ENCODE results near the gene MAG. TPM values are rescaled to one million over a fixed set of nuclear protein-coding genes. Genes with fewer than 3 reads are reported as not detected.

The MAG gene
- total RNA-seq, 2 experiments from 2014 or later, result 0.26 TPM; not detected in 1

DNA sequence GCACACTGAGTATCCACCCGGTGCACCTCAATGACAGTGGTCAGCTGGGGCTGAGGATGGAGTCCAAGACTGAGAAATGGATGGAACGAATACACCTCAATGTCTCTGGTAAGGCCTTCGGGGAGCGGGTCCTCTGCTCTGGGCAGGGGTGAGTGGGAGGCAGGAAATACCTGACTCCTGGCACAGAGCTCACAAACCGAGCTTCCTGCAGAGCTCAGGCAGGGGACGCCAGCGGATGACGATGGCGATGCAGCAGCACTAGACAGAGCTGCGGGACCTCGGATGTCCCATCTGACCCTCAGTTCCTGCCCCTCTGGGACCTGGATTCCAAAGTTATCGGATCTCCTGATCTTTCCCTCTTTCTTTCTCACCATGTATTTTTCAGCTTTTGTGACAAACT lies 40.9 kb downstream of the MAG start:
- Mint-ChIP-seq H3K9me3 (ENCODE audit: low read depth) (no peaks in the 10 kb centered on the region), H3K36me3 (no peaks in the 10 kb centered on the region), H3K27ac (no peak overlapping the region), H3K4me1 (peaks cover 18% of the 10 kb centered on the region), H3K4me3 (no peak overlapping the region), H3K27me3 (peaks cover 23% of the 10 kb centered on the region)
- CTCF ChIA-PET, result interaction anchor here (1.0 to 1.9 kb wide), 2 partner anchors 162 to 164 kb away, joined by 3 to 6 read pairs; no protein-coding TSS in a partner anchor
- DNase-seq (no peak), ATAC-seq (peak; percentile 58)

DNA sequence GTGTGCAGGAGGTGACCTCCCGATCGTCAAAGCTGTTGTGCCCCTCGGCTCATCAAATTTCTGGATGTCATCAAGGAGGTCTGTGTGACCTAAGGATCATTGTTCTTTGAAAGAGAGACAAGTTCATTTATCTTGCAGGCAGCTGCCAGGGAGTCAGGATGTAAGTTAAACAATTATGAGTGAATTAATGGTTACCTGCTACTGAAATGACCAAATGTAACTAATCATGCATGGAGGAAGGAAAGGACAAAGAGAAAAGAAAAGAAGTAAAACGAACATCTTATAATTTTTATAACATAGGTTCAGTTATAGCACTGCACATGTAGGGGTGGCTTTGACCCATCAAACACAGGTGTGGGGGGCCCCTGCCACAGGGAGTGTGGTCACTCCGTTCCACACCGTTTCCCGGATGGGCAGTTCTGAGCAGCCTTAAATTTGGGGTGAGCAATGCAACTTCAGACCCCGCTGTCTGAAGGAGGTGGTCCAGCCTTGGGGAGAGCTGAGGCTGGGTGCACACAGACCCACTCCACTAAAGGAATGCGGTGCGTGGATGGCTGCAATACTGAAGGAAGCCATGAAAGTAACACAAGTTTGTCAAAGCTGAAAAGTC lies 42.3 kb downstream of the MAG start:
- peaks cover 12% of the 10 kb centered on the region for H3K4me1 Mint-ChIP-seq

DNA sequence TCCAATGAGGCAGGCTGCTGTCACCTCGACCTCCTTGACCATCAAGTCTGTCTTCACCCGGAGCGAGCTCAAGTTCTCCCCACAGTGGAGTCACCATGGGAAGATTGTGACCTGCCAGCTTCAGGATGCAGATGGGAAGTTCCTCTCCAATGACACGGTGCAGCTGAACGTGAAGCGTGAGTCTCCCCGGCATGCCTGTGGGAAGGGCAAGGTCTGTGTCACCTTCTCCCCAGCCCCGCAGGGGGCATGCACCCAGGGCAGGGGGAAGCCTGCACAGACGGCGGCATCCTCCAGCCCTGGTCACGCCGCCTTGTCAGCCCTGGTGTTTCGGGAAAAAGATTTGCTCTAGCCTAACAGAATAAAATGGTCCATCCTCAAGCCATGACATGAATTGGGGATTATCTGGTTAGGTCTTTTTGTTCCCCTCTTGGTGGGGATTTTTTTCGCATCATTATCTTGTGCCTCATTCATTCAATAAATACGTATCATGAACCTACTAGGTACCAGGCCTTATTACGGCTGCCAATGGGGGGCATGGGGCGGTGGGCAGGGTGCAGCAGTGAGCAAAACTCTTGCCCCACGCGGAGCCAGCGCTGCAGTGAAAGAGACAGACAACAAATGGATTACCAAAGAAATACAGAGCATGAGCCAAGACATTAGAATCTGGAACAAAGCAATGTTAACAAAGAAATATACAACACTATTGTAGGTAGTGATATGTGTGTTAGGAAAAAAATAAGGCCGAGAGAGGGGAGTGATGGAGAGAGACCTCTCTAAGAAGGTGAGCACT lies 44.4 kb downstream of the MAG start:
- Mint-ChIP-seq H3K27ac (no peak overlapping the region), H3K9me3 (ENCODE audit: low read depth) (no peaks in the 10 kb centered on the region), H3K36me3 (no peaks in the 10 kb centered on the region), H3K27me3 (peaks cover 20% of the 10 kb centered on the region), H3K4me1 (peaks cover 12% of the 10 kb centered on the region), H3K4me3 (no peak overlapping the region)
- CTCF ChIA-PET, result interaction anchor here (1.0 kb wide), 1 partner anchor 13 kb away, joined by 3 read pairs; no protein-coding TSS in a partner anchor
- ATAC-seq, result no peak
- DNase-seq, result no peak

More for the DNA sequence above, 42.3 kb downstream of the MAG start:
- Mint-ChIP-seq H3K27me3 (peaks cover 26% of the 10 kb centered on the region), H3K36me3 (no peaks in the 10 kb centered on the region), H3K9me3 (ENCODE audit: low read depth) (no peaks in the 10 kb centered on the region), H3K27ac (no peak overlapping the region), H3K4me3 (no peak overlapping the region)
- DNase-seq (no peak), ATAC-seq (no peak)
- CTCF ChIA-PET, result interaction anchor here (0.6 to 1.9 kb wide), 3 partner anchors 153 to 584 kb away, joined by 3 to 6 read pairs (median 4); no protein-coding TSS in a partner anchor

DNA sequence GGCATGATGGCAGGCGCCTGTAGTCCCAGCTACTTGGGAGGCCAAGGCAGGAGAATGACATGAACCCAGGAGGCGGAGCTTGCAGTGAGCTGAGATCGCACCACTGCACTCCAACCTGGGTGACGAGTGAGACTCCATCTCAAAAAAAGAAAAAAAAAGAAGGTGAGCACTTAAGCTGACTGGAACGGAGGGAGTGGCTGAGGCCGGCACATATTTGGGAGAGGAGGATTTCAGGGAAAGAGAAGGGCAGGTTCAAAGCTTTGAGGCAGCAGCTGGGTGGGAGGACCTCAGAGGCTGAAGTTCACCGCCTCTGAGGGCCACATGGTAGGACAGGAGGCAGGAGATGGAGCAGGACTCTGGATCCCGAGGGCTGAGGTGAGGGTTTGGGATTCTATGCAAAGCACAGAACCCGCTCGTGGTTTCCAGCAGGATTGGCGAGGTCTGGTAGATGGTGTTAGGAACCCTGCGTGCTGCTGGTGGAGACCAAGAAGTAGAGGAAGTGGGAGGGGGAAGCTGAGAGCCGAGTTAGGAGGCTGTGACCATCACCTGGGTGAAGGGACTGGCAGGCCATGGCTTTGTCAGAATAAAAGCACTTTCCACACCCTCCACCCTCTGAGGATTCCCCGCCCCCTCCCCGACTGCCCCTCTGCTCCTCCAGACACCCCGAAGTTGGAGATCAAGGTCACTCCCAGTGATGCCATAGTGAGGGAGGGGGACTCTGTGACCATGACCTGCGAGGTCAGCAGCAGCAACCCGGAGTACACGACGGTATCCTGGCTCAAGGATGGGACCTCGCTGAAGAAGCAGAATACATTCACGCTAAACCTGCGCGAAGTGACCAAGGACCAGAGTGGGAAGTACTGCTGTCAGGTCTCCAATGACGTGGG lies 45.4 kb downstream of the MAG start:
- Mint-ChIP-seq H3K4me1 (peaks cover 12% of the 10 kb centered on the region), H3K27ac (no peak overlapping the region), H3K4me3 (no peak overlapping the region), H3K27me3 (peaks cover 22% of the 10 kb centered on the region), H3K36me3 (no peaks in the 10 kb centered on the region), H3K9me3 (ENCODE audit: low read depth) (no peaks in the 10 kb centered on the region)
- ATAC-seq (no peak), DNase-seq (no peak)
- CTCF ChIA-PET, result no interaction called here

DNA sequence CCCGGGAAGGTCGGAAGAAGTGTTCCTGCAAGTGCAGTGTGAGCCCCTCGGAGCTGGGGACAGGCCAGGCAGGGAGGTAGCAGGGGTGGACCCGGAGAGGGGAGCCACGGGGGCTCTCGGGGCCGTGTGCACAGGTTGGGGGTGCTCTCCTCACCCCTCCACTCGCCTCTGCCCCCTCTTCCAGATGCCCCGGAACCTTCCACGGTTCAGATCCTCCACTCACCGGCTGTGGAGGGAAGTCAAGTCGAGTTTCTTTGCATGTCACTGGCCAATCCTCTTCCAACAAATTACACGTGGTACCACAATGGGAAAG lies 46.0 kb downstream of the MAG start:
- Mint-ChIP-seq H3K36me3 (no peaks in the 10 kb centered on the region), H3K27me3 (peaks cover 24% of the 10 kb centered on the region), H3K27ac (no peak overlapping the region), H3K4me3 (no peak overlapping the region), H3K9me3 (ENCODE audit: low read depth) (no peaks in the 10 kb centered on the region), H3K4me1 (peaks cover 7% of the 10 kb centered on the region)
- CTCF ChIA-PET, result no interaction called here
- DNase-seq (no peak), ATAC-seq (no peak)

DNA sequence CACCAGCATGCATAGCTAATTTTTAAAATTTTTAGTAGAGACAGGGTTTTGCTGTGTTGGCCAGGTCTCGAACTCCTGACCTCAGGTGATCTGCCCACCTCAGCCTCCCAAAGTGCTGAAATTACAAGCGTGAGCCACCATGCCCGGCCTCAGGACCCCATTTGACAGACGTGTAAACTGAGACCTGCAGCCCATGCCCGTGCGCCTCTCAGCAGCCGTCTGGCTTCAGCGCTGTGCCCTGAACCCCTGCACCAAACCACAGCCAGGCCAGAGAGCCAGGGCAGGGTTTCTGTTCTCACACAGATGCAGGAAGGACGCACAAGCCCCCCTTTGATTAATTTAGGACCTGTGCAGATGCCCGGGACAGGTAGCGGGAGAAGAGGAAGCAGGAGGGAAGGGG lies 48.5 kb downstream of the MAG start:
- Mint-ChIP-seq H3K27me3 (peaks cover 32% of the 10 kb centered on the region), H3K27ac (no peak overlapping the region), H3K9me3 (ENCODE audit: low read depth) (no peaks in the 10 kb centered on the region), H3K36me3 (no peaks in the 10 kb centered on the region), H3K4me3 (no peak overlapping the region), H3K4me1 (no peaks in the 10 kb centered on the region)
- ATAC-seq (no peak), DNase-seq (no peak)
- CTCF ChIA-PET, result interaction anchor here (1.0 kb wide), 1 partner anchor 170 kb away, joined by 3 read pairs; no protein-coding TSS in a partner anchor

DNA sequence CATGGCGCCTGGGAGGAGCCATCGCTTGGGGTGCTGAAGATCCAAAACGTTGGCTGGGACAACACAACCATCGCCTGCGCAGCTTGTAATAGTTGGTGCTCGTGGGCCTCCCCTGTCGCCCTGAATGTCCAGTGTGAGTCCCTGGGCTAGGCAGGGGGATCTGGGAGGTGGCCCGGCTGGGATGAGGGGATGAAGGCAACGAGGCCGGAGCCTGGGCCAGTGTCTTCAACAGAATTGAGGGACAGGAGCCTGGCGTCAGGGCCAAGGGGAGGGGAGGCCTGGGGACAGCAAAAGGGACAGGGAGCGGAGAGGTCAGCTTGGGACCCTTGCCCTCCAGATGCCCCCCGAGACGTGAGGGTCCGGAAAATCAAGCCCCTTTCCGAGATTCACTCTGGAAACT lies 49.0 kb downstream of the MAG start:
- Mint-ChIP-seq H3K27ac (no peak overlapping the region), H3K4me3 (no peak overlapping the region), H3K27me3 (peaks cover 38% of the 10 kb centered on the region), H3K4me1 (peaks cover 5% of the 10 kb centered on the region), H3K36me3 (no peaks in the 10 kb centered on the region), H3K9me3 (ENCODE audit: low read depth) (no peaks in the 10 kb centered on the region)
- ATAC-seq (no peak), DNase-seq (no peak)
- CTCF ChIA-PET, result no interaction called here

DNA sequence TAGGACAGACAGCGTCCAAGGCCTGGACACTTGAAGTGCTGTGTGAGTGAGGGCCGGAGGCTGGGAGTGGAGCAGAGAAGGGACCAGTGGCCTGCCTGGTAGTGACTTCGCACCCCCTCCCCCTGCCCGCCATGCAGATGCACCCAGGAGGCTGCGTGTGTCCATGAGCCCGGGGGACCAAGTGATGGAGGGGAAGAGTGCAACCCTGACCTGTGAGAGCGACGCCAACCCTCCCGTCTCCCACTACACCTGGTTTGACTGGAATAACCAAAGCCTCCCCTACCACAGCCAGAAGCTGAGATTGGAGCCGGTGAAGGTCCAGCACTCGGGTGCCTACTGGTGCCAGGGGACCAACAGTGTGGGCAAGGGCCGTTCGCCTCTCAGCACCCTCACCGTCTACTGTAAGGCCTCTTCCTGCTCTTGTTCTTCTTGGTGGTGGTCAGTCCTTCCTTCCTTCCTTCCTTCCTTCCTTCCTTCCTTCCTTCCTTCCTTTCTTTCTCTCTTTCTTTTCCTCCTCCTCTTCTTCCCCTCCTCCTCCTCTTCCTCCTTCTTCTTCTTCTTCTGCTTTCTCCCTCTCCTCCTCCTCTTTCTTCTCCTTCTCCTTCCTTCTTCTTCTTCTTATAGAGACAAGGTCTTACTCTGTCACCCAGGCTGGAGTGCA lies 49.7 kb downstream of the MAG start:
- no peak for ATAC-seq
- CTCF ChIA-PET, result no interaction called here
- no peak for DNase-seq
- Mint-ChIP-seq H3K4me1 (peaks cover 12% of the 10 kb centered on the region), H3K9me3 (ENCODE audit: low read depth) (no peaks in the 10 kb centered on the region), H3K27ac (no peak overlapping the region), H3K4me3 (no peak overlapping the region), H3K36me3 (no peaks in the 10 kb centered on the region), H3K27me3 (peaks cover 41% of the 10 kb centered on the region)

DNA sequence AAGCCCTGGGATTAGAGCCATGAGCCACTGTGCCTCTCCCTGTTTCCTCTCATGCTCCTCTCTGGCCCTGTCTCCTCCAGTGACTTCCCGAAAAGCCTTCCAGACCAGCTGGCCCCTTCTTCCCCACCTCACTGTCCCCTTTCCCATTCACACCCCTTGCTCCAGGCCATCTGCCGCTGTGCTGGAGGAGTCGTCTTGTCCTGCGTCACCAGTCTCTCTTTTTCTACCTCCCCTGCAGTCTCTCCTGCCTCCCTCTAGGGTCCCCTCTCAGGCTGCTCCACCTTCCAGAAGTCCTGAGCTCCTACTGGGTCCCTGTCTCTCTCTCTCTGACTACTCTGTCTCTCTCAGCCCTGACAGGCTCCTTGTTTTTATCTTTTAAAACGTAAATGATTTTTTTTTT lies 50.5 kb downstream of the MAG start:
- CTCF ChIA-PET, result no interaction called here
- ATAC-seq (no peak), DNase-seq (no peak)
- H3K4me3 Mint-ChIP-seq, result no peak overlapping the region
- H3K9me3 Mint-ChIP-seq (ENCODE audit: low read depth), result no peaks in the 10 kb centered on the region
- H3K27ac Mint-ChIP-seq, result no peak overlapping the region
- H3K27me3 Mint-ChIP-seq, result peaks cover 44% of the 10 kb centered on the region
- H3K4me1 Mint-ChIP-seq, result peaks cover 19% of the 10 kb centered on the region
- no peaks in the 10 kb centered on the region for H3K36me3 Mint-ChIP-seq

DNA sequence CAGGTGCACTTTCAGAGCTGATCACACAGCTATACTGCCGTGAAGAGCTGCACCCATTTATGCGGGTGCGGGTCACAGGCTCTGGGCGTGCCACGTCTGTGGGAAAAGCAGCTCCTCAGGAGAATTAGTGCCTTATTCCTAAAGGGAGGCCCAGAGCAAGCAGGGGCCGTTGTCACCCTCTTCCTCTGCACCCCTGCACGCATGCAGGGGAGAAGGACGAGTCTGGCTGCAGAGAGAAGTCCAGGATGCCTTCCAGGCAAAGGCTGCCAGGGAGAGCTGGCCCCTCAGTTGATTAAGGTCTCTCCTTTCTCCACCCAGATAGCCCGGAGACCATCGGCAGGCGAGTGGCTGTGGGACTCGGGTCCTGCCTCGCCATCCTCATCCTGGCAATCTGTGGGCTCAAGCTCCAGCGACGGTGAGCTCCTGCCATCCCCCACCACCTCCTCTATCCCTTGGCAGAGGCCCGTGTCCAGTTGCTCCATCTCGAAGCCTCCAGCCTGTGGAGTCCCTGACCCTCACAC lies 52.6 kb downstream of the MAG start:
- CTCF ChIA-PET, result interaction anchor here (1.0 to 2.4 kb wide), 2 partner anchors 8 to 150 kb away, joined by 4 to 6 read pairs; no protein-coding TSS in a partner anchor
- H3K9me3 Mint-ChIP-seq (ENCODE audit: low read depth), result no peaks in the 10 kb centered on the region
- ATAC-seq, result no peak

DNA sequence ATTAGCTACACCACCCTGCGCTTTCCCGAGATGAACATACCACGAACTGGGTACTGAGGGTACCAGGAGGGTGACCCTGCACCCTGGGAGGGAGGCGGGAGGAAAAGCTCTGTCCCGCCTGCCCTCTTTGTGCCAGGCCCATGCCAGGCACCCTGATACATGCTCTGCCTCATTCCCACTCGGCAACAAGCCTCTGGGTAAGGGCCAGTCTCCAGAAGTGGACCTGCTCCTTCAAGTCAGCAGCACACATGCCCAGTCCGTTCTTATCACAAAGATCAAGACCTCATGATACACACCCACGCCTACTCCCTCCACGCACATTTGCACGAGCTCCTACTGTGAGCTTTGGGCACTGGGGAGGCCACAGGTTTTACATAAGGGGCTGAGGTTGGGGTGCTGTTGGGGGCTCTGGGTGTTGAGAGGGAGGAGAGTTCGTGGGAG lies 53.7 kb downstream of the MAG start:
- no peak for ATAC-seq
- H3K27ac Mint-ChIP-seq, result no peak overlapping the region

More for the DNA sequence above, 52.6 kb downstream of the MAG start:
- peaks cover 55% of the 10 kb centered on the region for H3K27me3 Mint-ChIP-seq
- no peaks in the 10 kb centered on the region for H3K36me3 Mint-ChIP-seq
- H3K4me3 Mint-ChIP-seq, result no peak overlapping the region
- no peak overlapping the region for H3K27ac Mint-ChIP-seq
- H3K4me1 Mint-ChIP-seq, result peaks cover 27% of the 10 kb centered on the region
- DNase-seq, result peak; percentile 28

DNA sequence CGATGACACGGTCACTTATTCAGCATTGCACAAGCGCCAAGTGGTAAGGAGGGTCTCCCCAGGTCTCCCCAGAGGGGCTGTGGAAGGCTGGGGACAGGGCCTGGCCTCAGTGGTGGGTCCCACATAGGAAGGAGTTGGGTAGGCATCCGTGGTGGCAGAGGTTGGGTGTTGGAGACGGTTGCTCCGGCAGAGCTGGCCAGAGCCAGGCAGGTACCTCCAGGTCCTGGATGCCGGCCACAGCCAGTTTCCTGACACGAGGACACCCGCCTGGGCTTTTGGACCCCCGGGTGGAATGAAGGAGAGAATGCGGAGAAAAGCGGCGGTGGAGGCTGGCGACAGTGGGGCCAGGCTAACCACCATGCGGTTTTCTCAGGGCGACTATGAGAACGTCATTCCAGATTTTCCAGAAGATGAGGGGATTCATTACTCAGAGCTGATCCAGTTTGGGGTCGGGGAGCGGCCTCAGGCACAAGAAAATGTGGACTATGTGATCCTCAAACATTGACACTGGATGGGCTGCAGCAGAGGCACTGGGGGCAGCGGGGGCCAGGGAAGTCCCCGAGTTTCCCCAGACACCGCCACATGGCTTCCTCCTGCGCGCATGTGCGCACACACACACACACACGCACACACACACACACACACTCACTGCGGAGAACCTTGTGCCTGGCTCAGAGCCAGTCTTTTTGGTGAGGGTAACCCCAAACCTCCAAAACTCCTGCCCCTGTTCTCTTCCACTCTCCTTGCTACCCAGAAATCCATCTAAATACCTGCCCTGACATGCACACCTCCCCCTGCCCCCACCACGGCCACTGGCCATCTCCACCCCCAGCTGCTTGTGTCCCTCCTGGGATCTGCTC lies 54.5 kb downstream of the MAG start:
- peak overlapping the region; percentile 17 for H3K27ac Mint-ChIP-seq
- H3K4me1 Mint-ChIP-seq, result peaks cover 27% of the 10 kb centered on the region
- H3K36me3 Mint-ChIP-seq, result no peaks in the 10 kb centered on the region
- DNase-seq (peak; percentile 73), ATAC-seq (peak; percentile 46)
- peaks cover 56% of the 10 kb centered on the region for H3K27me3 Mint-ChIP-seq
- no peaks in the 10 kb centered on the region for H3K9me3 Mint-ChIP-seq (ENCODE audit: low read depth)
- CTCF ChIA-PET, result interaction anchor here (1.1 to 2.4 kb wide), 6 partner anchors 10 to 149 kb away, joined by 3 to 8 read pairs (median 6); no protein-coding TSS in a partner anchor
- no peak overlapping the region for H3K4me3 Mint-ChIP-seq

More for the DNA sequence above, 53.7 kb downstream of the MAG start:
- Mint-ChIP-seq H3K27me3 (peaks cover 56% of the 10 kb centered on the region), H3K9me3 (ENCODE audit: low read depth) (no peaks in the 10 kb centered on the region), H3K36me3 (no peaks in the 10 kb centered on the region), H3K4me1 (peaks cover 27% of the 10 kb centered on the region), H3K4me3 (no peak overlapping the region)
- peak; percentile 36 for DNase-seq
- CTCF ChIA-PET, result interaction anchor here (2.4 kb wide), 1 partner anchor 149 kb away, joined by 6 read pairs; no protein-coding TSS in a partner anchor
